ENCODE measurements around the gene TNRC18.
A peak's percentile ranks its signal among the peaks of the same experiment; 100 is the strongest.

The TNRC18 gene

DNA sequence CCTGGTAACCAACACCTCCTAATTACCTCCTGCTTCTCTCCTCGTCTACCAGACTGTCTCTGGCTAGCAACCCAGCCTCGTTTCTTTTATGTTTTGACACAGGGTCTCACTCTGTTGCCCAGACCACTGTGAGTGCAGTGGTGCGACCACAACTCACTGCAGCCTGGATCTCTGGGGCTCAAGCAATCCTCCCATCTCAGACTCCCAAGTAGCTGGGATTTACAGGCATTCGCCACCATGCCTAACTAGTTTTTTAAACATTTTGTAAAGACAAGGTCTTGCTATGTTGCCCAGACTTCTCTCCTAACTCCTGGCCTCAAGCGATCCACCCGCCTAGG lies 10.2 kb downstream of the TNRC18 start:
- no peak overlapping the region for H3K18ac ChIP-seq (ENCODE audit: low read length)
- H3K36me3 ChIP-seq (ENCODE audit: control insufficient read depth, insufficient read depth, low read length): no peaks in the 10 kb centered on the region
- peaks cover 10% of the 10 kb centered on the region for H3K79me1 ChIP-seq (ENCODE audit: low read length)
- H3K4ac ChIP-seq (ENCODE audit: low read depth, low read length): no peak overlapping the region
- no peak overlapping the region for H3K9ac ChIP-seq (ENCODE audit: low read length)
- H4K8ac ChIP-seq (ENCODE audit: low read depth, low read length): no peak overlapping the region
- H2BK5ac ChIP-seq (ENCODE audit: low read length): no peak overlapping the region
- no CpG with 5 or more reads among the region's 6 CpGs for WGBS (ENCODE audit: extremely low coverage, insufficient coverage, low lambda C conversion rate)
- H3K4me3 ChIP-seq (ENCODE audit: low read length): no peak overlapping the region
- no peak overlapping the region for H3K27ac ChIP-seq (ENCODE audit: low read depth, low read length)
- H4K5ac ChIP-seq (ENCODE audit: low read length): no peak overlapping the region
- H2BK15ac ChIP-seq (replicated peaks; ENCODE audit: low read depth): no peak overlapping the region
- no peak overlapping the region for H2BK120ac ChIP-seq (ENCODE audit: low read depth, low read length)
- H3K79me2 ChIP-seq (ENCODE audit: control insufficient read depth, insufficient read depth, low read length): peaks cover 10% of the 10 kb centered on the region
- no peak overlapping the region for H3K4me2 ChIP-seq (ENCODE audit: low read length)
- H3K27me3 ChIP-seq (ENCODE audit: insufficient read depth, low read length, poor library complexity): no peaks in the 10 kb centered on the region
- no peak for DNase-seq
- H3K56ac ChIP-seq (ENCODE audit: low read length): no peak overlapping the region
- no peak overlapping the region for H2AK5ac ChIP-seq (ENCODE audit: low read length)
- H3K23ac ChIP-seq (ENCODE audit: low read length): no peak overlapping the region
- peaks cover 14% of the 10 kb centered on the region for H3K4me1 ChIP-seq (ENCODE audit: control insufficient read depth, low read depth, low read length)

DNA sequence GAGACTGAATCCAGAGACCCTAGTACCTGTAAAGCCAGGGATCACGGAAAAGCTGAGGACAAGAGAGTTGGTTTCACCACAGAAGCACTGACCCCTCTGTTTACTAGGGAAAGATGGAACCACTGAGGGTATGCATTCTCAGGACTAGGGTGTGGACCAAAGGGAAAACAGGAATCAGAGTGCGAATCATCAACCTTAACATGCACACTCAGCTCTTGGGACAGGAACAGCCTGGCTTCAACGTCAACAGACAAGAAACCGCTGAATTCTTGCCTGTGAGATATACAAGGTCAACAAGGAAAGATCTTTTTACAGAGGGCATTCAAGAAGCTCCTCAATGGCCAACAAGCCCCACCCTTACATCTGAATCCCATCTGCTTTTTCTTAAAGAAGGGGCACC lies 14.9 kb downstream of the TNRC18 start:
- Histone ChIP-seq H3K9ac (ENCODE audit: low read length) (no peak overlapping the region), H3K4me2 (ENCODE audit: low read length) (no peak overlapping the region), H3K27me3 (ENCODE audit: insufficient read depth, low read length, poor library complexity) (no peaks in the 10 kb centered on the region), H2BK15ac (replicated peaks; ENCODE audit: low read depth) (no peak overlapping the region), H3K4ac (ENCODE audit: low read depth, low read length) (no peak overlapping the region), H3K18ac (ENCODE audit: low read length) (peak overlapping the region; percentile 11), H3K4me1 (ENCODE audit: control insufficient read depth, low read depth, low read length) (peaks cover 14% of the 10 kb centered on the region), H2AK5ac (ENCODE audit: low read length) (no peak overlapping the region), H3K79me2 (ENCODE audit: control insufficient read depth, insufficient read depth, low read length) (peaks cover 7% of the 10 kb centered on the region), H4K8ac (ENCODE audit: low read depth, low read length) (no peak overlapping the region), H3K79me1 (ENCODE audit: low read length) (peaks cover 11% of the 10 kb centered on the region), H4K5ac (ENCODE audit: low read length) (no peak overlapping the region), H2BK5ac (ENCODE audit: low read length) (no peak overlapping the region), H3K27ac (ENCODE audit: low read depth, low read length) (no peak overlapping the region), H2BK120ac (ENCODE audit: low read depth, low read length) (no peak overlapping the region), H3K56ac (ENCODE audit: low read length) (peak overlapping the region; percentile 62), H3K23ac (ENCODE audit: low read length) (no peak overlapping the region), H3K36me3 (ENCODE audit: control insufficient read depth, insufficient read depth, low read length) (no peaks in the 10 kb centered on the region), H3K4me3 (ENCODE audit: low read length) (no peak overlapping the region)
- no CpG with 5 or more reads among the region's 4 CpGs for WGBS (ENCODE audit: extremely low coverage, insufficient coverage, low lambda C conversion rate)
- no peak for DNase-seq

DNA sequence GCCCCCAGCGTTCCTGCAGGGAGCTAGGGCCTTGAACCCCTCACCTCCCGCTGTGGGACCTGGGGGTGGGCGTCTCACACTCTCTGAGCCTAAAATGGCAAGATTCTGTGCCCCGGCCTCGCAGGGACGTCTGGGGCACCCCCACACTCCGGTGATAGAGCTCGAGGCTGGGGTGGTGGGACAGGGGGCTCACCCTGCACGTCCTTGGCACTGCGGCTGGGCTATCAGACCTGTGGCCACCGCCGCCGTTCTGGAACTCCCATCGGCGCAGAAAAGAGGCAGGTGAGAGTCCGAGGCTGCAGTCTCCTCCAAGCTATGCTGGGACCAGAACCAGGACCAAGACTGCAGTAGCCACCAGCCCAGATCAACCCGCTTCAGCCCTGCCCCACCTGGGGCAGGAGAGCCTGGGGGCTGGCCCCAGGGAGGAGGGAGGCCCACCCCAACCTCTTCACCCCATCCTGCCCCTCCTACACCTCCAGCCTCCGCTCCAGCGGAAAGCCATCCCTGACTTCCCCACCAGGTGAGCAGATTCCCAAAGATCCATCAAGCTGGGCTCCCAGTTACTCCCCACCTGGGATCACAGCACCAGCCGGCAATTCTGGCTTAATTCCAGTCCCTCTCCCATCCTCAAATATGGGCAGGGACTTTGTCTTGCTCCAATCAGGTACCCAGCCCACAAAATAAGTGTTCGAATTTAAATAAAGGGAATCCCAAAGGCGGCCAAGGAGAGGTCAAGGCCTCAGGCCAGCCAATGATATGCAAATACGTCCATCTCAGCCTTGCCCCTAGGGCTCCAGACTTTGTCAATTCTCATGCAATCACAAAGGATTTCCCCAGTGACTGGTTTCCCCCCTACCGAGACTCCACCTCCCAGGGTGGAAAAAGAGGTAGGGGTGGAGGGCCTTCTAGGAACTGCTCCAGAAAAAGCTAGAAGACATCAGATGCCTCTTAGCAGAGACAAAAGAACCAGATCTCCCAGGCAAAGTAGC lies 16.4 kb downstream of the TNRC18 start:
- no CpG with 5 or more reads among the region's 24 CpGs for WGBS (ENCODE audit: extremely low coverage, insufficient coverage, low lambda C conversion rate)
- no peak overlapping the region for H3K4me3 ChIP-seq (ENCODE audit: low read length)
- H2AK5ac ChIP-seq (ENCODE audit: low read length): peak overlapping the region; percentile 58
- no peaks in the 10 kb centered on the region for H3K36me3 ChIP-seq (ENCODE audit: control insufficient read depth, insufficient read depth, low read length)
- H3K27ac ChIP-seq (ENCODE audit: low read depth, low read length): peak overlapping the region; percentile 53
- peaks cover 12% of the 10 kb centered on the region for H3K4me1 ChIP-seq (ENCODE audit: control insufficient read depth, low read depth, low read length)
- H2BK120ac ChIP-seq (ENCODE audit: low read depth, low read length): no peak overlapping the region
- no peak overlapping the region for H4K5ac ChIP-seq (ENCODE audit: low read length)
- H3K4me2 ChIP-seq (ENCODE audit: low read length): peak overlapping the region; percentile 25
- no peak overlapping the region for H2BK15ac ChIP-seq (replicated peaks; ENCODE audit: low read depth)
- no peaks in the 10 kb centered on the region for H3K27me3 ChIP-seq (ENCODE audit: insufficient read depth, low read length, poor library complexity)
- peaks cover 5% of the 10 kb centered on the region for H3K79me2 ChIP-seq (ENCODE audit: control insufficient read depth, insufficient read depth, low read length)
- peak overlapping the region; percentile 55 for H2BK5ac ChIP-seq (ENCODE audit: low read length)
- DNase-seq: peak; percentile 98
- no peak overlapping the region for H4K8ac ChIP-seq (ENCODE audit: low read depth, low read length)
- H3K9ac ChIP-seq (ENCODE audit: low read length): peak overlapping the region; percentile 53
- peak overlapping the region; percentile 64 for H3K56ac ChIP-seq (ENCODE audit: low read length)
- peak overlapping the region; percentile 21 for H3K4ac ChIP-seq (ENCODE audit: low read depth, low read length)
- peak overlapping the region; percentile 0 for H3K18ac ChIP-seq (ENCODE audit: low read length)
- H3K23ac ChIP-seq (ENCODE audit: low read length): no peak overlapping the region
- peaks cover 12% of the 10 kb centered on the region for H3K79me1 ChIP-seq (ENCODE audit: low read length)

DNA sequence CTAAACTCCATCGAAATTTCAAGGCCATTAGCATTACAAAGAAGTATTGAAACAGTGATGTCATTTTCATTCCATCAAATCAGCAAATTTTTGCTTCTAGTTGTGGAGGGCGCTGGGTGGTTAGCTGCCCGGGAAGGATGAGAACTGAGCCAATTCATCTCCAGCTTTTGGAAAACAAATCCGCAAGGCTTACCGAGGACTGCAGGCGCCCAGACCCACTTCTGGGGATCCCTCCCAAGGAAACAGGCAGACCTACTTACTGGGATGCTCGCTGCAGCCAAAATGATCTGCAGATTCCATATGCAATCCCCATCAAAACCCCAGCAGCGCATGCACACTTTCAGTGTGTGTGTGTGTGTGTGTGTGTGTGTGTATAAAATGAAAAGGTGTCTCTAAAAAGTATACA lies 19.2 kb downstream of the TNRC18 start:
- H3K79me2 ChIP-seq (ENCODE audit: control insufficient read depth, insufficient read depth, low read length): peaks cover 5% of the 10 kb centered on the region
- H3K23ac ChIP-seq (ENCODE audit: low read length): no peak overlapping the region
- no peak overlapping the region for H2BK5ac ChIP-seq (ENCODE audit: low read length)
- no peak overlapping the region for H3K4ac ChIP-seq (ENCODE audit: low read depth, low read length)
- no peak overlapping the region for H3K27ac ChIP-seq (ENCODE audit: low read depth, low read length)
- peaks cover 12% of the 10 kb centered on the region for H3K4me1 ChIP-seq (ENCODE audit: control insufficient read depth, low read depth, low read length)
- H3K27me3 ChIP-seq (ENCODE audit: insufficient read depth, low read length, poor library complexity): no peaks in the 10 kb centered on the region
- H3K36me3 ChIP-seq (ENCODE audit: control insufficient read depth, insufficient read depth, low read length): no peaks in the 10 kb centered on the region
- no peak overlapping the region for H3K9ac ChIP-seq (ENCODE audit: low read length)
- H3K4me3 ChIP-seq (ENCODE audit: low read length): no peak overlapping the region
- H3K4me2 ChIP-seq (ENCODE audit: low read length): no peak overlapping the region
- no peak overlapping the region for H2BK120ac ChIP-seq (ENCODE audit: low read depth, low read length)
- no peak overlapping the region for H2AK5ac ChIP-seq (ENCODE audit: low read length)
- WGBS (ENCODE audit: extremely low coverage, insufficient coverage, low lambda C conversion rate): no CpG with 5 or more reads among the region's 8 CpGs
- H4K8ac ChIP-seq (ENCODE audit: low read depth, low read length): no peak overlapping the region
- H3K56ac ChIP-seq (ENCODE audit: low read length): no peak overlapping the region
- H3K79me1 ChIP-seq (ENCODE audit: low read length): peaks cover 8% of the 10 kb centered on the region
- no peak overlapping the region for H4K5ac ChIP-seq (ENCODE audit: low read length)
- DNase-seq: no peak
- H2BK15ac ChIP-seq (replicated peaks; ENCODE audit: low read depth): no peak overlapping the region
- H3K18ac ChIP-seq (ENCODE audit: low read length): no peak overlapping the region

DNA sequence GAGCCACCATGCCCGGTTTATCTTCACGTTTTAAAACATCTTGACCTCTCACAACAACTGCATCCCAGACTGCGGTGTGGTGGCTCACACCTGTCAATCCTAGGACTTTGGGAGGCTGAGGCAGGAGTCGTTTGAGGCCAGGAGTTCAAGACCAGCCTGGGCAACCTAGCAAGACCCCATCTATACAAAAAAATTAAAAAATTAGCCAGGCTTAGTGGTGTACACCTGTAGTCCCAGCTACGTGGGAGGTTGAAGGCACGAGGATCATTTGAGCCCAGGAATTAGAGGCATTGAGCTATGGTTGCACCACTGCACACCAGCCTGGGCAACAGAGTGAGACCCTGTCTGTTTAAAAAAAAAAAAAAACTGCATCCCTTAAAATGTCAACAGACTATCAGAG lies 20.2 kb downstream of the TNRC18 start:
- WGBS (ENCODE audit: extremely low coverage, insufficient coverage, low lambda C conversion rate): no CpG with 5 or more reads among the region's 6 CpGs
- H3K79me1 ChIP-seq (ENCODE audit: low read length): peaks cover 7% of the 10 kb centered on the region
- H4K8ac ChIP-seq (ENCODE audit: low read depth, low read length): no peak overlapping the region
- no peak overlapping the region for H2BK120ac ChIP-seq (ENCODE audit: low read depth, low read length)
- no peaks in the 10 kb centered on the region for H3K36me3 ChIP-seq (ENCODE audit: control insufficient read depth, insufficient read depth, low read length)
- no peak overlapping the region for H2BK5ac ChIP-seq (ENCODE audit: low read length)
- H3K27me3 ChIP-seq (ENCODE audit: insufficient read depth, low read length, poor library complexity): no peaks in the 10 kb centered on the region
- H4K5ac ChIP-seq (ENCODE audit: low read length): no peak overlapping the region
- H3K4me2 ChIP-seq (ENCODE audit: low read length): no peak overlapping the region
- H3K4me3 ChIP-seq (ENCODE audit: low read length): no peak overlapping the region
- H3K27ac ChIP-seq (ENCODE audit: low read depth, low read length): no peak overlapping the region
- no peak overlapping the region for H3K56ac ChIP-seq (ENCODE audit: low read length)
- peaks cover 5% of the 10 kb centered on the region for H3K79me2 ChIP-seq (ENCODE audit: control insufficient read depth, insufficient read depth, low read length)
- no peak overlapping the region for H3K9ac ChIP-seq (ENCODE audit: low read length)
- DNase-seq: no peak
- H2AK5ac ChIP-seq (ENCODE audit: low read length): no peak overlapping the region
- no peak overlapping the region for H3K23ac ChIP-seq (ENCODE audit: low read length)
- no peak overlapping the region for H2BK15ac ChIP-seq (replicated peaks; ENCODE audit: low read depth)
- H3K18ac ChIP-seq (ENCODE audit: low read length): no peak overlapping the region
- peaks cover 9% of the 10 kb centered on the region for H3K4me1 ChIP-seq (ENCODE audit: control insufficient read depth, low read depth, low read length)
- no peak overlapping the region for H3K4ac ChIP-seq (ENCODE audit: low read depth, low read length)
